Measurements from ENCODE around the gene TXN2.
"Not testable (repeated sequence)": the region's sequence is repeated elsewhere in the genome, so short reads cannot be mapped to it uniquely, and the experiment has no call there.

Gene TXN2

DNA sequence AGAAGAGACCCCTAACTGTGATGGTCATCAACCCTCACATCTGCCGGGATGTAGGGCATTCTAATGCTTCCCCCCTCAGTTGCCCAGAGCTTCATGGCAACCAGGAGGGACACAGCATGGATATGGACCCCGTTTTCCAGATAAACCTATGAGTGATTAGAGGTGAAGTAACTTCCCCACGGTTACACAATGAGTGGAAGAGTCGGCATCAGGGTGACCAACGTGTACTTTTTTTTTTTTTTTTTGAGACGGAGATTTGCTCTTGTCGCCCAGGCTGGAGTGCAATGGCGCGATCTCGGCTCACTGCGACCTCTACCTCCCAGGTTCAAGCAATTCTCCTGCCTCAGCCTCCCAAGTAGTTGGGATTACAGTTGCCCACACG, 25.0 kb downstream of the TXN2 start:
- DNase-seq: no peak

DNA sequence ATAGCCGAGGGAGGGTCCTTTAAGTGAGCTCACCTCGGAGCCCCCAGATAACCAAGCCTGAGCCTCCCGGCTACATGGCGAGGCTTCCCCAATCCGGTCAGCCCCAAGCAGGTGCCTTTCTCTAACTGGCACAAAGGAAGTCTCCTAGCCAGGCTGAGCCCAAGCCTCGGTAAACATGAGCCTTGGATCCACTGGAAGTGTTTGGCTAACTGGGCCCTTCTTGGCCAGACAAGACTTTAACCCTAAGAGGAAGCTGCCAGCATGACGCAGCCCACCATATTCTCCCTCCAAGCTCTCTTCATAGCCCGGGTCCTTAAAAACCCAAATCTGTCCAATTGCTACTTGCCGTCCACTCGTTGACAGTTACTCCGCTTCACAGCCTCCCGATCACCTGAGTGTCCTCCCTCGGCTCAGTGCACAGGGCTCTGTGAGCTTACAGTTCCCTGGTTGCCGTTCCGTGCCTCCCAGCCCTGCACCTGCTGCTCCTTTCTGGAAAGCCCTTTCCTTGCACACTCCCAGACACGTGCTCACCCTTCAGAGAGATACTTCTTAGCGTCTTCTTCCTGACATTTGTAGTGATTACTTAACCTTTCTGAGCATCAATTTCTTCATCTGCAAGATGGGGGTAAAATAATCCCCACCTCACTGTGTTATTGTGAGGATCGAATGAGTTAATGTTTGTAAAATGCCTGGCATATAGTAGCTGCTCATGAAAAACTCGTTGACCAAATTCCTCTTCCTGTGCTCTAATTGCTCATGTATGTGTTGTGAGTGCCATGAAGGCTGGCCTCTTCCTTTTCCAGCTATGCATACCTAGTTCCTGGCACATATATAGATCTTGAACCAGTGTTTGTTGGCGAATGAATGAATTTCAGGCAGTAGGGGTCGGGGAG, 25.6 kb downstream of the TXN2 start:
- DNase-seq: peak in 1 of 56 donors; percentile 21

DNA sequence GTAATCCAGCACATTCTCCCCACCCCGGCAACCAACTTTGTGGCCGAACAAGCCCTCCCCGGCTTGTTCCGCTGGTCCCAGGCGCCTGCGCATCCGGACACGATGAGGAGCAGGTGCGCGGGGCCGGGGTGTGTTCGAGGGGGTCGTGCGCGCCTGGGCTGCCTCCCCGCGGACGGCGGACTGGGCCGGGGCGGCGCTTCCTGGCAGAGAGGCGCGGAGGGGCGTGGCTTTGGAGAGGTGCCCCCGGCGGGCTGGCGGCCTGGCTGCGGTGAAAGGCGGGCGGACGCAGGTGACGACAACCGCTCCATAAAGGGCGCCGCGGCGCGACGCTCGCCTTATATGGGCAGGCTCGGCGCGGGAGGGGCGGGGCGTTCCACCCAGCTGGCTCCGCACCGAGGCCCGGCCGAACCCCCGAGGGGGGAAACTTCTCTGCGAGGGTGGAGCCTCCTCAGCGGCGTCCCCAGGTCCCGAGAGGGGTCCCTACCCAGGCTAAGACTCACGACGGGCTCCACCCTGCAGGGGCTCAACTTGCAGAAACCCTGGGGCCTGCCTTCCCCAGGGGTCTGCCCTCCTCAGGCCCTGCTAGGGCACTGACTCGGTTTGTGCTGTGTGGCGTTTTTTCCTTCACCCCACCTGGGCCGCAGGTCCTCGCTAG, 26.4 kb downstream of the TXN2 start:
- DNase-seq: peak in 50 of 56 donors; percentile 18 to 88 (median 64)

GRCh38 chr22:36453855-36454378, 27.5 kb downstream of the TXN2 start:
- DNase-seq: no peak

DNA sequence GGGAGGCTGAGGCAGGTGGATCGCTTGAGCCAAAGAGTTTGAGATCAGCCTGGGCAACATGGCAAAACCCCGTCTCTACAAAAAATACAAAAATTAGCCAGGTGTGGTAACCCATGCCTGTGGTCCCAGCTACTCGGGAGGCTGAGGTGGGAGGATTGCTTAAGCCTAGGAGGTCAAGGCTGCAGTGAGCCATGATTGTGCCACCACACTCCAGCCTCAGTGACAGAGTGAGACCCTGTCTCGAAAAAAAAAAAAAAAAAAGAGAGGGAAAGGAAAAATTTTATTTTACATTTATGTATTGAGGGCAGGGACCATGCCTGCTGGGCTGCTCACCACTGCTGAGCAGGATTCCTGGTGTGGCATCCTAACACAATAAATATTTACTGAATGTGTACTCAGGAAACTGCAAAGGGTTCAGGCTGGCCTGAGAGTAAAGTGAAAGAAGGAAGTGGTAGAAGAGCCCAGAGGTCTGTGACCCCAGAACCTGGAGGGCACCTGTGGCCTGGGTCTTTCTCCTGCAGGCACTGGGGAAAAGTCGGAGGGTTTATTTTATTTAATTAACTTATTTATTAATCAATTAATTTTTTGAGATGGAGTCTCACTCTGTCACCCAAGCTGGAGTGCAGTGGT, 28.3 kb downstream of the TXN2 start:
- not testable (repeated sequence) for DNase-seq

DNA sequence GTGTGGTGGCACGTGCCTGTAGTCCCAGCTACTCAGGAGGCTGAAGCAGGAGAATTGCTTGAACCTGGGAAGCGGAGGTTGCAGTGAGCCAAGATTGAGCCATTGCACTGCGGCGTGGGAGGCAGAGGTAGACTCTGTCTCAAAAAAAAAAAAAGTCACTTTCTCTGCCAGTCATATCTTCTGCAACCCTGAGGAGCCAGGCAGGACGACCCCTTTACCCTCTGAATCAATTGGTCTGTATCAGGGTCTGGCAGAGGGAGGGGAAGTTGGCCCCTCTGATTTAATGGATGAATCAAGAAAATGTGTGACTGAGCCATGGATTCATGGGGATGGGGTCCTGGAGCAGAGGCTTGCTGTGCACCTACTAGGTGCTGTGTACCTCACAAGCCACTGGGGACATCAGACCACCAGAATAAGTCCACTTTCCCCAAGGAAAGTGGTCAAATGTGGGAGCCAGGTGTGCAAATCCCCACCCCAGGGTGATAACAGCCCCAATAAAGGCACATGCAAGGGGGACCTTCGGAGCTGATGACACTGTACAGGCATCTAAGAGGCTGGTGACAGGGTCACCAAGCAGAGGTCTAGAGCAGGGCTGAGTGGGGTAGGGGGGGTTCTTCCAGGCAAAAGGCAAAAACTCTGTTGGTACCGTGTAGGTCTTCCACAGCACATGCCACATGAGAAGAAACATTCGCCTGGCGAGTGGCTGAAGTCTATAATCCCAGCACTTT, 29.0 kb downstream of the TXN2 start:
- no peak for DNase-seq

DNA sequence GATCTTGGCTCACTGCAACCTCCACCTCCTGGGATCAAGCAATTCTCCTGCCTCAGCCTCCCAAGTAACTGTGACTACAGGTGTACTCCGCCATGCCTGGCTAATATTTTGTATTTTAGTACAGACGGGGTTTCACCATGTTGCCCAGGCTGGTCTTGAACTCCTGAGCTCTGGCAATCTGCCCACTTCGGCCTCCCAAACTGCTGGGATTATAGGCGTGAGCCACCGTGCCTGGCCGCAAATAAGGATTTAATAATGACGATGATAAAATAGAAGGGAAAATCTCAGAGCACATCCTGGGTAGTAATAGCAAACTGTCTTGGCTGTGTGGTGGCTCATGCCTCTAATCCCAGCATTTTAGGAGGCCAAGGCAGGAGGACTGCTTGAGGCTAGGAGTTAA, 30.5 kb downstream of the TXN2 start:
- DNase-seq: not testable (repeated sequence)

DNA sequence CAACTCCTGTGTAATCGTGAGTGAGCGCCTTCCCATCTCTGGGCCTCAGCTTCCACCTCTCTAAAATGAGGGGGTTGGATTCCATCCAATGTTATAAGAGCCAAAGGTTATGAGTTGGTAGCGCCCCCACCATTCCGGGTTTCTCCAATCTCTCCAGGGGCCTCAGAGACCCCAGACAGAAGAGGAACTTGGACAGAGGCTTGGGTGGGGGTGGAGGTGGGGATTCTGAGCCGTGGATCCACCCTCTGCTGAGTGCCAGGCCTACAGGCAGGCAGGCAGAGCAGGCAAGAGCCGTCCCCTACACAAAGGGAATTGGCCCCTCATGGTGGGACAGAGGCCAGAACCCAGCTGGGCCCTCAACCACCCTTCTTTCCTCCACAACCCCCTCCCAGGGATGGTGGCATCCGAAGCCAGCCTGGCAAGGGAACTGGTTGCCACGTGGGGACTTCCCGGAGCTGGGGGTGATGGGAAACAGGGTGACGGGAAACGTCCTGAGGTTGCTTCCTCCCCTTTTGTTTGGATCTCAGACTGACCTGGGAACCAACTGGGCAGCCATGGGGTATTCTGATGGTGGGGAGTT, 31.8 kb downstream of the TXN2 start:
- DNase-seq: peak in 3 of 56 donors; percentile 17 to 20 (median 20)

DNA sequence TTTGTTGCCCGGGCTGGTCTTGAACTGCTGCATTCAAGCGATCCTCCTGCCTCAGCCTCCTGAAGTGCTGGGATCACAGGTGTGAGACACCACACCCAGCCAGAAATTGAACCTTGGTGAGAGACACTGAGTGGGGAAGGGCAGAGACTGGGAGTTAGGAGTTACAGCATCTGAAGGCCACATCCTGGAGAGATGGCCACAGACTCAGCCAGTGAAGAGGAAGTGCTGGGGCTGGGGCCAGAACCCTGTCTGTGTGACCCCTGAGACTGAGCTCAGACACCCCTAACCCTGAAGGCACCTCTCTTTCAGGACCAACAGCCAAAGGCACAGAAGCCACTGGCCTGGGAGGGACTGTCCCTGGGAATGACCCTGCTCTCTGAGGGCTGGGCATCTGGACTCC, 33.8 kb downstream of the TXN2 start:
- no peak for DNase-seq

DNA sequence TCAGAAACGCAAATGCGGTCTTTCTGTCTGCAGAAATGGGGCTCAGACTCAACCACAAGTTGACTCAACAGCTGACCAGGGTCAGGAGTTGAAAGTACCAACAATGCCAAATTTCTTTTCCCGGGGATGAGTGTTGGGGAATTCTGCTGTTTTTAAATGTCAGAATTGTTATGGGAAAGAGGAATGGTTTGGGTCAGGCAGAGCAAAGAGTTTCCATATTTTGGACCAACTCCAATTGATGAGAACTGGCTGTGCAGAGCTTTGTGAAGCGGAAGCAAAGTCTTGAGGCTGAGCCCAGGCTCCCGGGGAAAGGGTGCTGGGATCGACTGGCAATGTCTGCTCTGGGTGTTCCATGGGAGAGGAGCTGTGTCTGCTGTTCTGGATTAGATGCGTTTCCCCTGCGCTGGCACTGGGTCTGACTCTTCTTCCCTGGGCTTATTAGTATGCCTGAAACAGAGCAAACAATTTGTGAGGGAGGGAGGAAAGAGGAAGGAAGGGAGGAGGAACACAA, 36.2 kb downstream of the TXN2 start:
- no peak for DNase-seq

DNA sequence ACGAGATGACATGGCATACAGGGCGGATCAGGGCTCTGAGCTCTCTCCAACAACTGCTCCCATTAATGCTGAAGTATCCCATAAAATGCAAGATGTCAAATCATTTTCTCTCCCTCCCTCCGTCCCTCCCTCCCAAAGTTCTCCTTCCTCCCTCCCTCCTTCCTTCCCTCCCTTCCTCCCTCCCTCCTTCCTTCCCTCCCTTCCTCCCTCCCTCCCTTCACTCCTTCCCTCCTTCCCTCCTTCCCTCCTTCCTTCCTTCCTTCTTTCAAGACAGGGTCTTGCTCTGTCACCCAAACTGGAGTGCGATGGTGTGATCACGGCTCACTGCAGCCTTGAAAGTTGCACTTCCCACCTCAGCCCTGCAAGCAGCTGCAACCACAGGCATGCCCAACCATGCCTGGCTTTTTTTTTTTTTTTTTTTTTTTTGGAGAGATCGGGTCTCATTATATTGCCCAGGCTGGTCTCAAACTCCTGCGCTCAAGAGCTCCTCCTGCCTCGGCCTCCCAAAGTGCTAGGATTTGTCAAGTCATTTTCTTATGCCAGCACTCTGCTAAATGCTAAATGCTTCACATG, 38.2 kb downstream of the TXN2 start:
- no peak for DNase-seq

GRCh38 chr22:36442506-36443197, 38.8 kb downstream of the TXN2 start:
- no peak for DNase-seq

- no peak for DNase-seq
These were observed 40.9 kb downstream of the TXN2 start for GRCh38 chr22:36440429-36441002.

DNA sequence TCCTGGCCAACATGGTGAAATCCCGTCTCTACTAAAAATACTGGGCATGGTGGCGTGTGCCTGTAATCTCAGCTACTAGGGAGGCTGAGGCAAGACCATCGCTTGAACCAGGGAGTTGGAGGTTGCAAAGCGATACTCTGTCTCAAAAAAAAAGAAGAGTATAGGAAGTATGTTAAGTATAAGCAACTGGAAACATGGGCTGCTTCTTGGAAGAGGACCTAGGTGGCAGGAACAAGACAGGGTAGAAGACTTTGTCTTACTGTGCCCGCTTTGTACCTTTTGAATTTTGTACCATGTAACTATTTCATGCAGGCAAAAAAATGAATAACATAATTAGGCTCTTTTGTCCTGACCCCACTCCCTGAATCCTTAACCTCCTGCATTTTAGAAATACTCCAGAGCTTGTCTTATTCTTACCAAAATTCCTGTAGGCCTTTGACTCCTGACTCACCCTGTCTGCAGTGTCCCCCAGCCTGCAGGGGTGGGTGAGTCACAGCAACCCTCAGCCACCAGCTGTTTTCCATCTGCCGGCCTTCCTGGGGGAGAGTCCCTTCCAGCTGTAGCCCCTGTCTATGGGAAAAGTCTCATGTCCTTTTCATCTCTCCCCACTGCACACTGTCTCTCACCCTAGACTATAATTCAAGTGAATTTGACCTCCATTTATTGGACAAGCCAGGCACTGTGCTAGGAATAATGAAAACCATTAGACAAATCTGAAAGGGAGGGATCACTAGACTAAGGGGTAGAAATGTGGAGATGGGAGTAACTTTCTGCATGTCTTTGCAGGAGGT, 41.8 kb downstream of the TXN2 start:
- DNase-seq: no peak

DNA sequence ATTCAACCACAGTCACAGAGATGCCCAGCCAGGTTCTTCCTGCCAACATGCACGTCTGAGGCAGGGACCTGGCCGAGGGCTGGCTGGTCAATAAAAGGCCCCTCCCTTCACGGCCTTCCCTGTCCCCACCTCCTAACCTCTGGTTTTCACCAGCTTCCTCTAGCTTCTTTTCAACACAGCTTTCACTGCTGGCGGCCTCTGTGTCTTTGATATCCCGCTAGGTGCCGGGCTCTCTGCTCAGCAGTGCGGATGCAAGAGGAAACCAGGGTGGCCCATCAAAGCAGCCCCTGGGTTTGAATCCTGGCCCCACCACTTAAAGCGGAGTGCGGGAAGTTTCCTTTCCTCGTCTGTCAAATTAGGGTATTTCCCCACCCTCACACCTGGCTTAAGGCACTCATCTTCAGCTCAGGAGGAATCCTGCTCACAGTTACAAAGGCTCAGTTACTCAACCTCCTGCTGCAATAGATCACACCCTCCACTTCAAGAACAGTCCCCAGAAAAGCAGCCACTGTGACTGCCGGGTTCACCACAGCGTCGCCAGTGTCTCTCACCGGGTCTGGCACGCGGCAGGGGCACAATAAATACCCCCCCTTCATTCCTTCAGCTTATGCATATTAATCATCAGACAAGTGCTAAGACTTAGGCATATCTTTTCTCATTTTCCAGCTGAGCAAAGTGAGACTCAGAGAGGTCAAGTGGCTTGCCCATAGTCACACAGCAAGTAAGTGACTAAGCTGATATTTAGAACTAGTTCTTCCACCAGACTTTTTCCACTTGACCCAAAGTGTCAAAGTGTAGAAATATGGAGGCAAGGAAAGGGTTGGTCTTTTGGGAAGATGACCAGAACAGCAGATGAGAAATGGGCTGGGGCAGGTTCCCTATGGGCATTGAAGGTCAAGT, 45.7 kb downstream of the TXN2 start:
- DNase-seq: no peak

DNA sequence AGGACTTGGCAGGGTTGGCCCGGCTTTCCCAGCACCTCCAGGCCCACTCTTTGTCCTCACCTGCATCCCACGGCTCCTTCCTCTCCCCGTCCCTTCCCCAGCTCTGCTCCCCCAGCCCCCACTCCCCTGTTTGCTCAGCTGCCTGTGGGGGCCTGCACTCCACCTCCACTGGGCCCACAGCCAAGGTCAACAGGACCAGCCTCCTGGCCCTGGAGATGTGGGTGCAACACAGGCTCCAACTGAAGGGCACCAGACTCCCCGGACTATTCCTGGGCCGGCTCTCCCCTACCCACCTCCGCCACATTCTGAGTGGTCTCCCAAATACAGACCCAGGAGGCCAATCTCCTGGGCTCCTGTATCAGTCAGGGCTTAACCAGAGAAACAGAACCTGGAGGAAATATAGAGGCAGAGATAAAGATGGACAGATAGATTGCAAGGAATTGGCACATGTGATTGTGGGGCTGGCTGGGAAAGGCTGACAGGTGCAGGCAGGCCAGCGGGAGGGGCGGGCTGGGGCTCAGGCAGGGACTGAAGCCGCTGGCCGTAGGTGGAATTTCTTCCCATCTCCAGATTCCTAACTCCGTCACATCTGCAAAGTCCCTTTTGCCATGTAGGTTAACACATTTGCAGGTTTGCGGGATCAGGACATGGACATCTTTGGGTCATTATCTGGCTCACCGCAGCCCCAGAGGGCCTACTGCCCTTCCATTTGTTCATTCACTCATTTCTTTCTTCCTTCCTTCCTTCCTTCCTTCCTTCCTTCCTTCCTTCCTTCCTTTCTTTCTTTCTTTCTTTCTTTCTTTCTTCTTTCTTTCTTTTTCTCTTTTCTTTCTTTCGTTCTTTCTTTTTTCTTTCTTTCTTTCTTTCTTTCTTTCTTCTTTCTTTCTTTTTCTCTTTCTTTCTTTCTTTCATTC, 47.9 kb downstream of the TXN2 start:
- DNase-seq: no peak

All from amygdala (tissue), 56 donors.